ENCODE measurements around the gene PRR3. TPM values are rescaled to one million over a fixed set of nuclear protein-coding genes. Genes with fewer than 3 reads are reported as not detected.

PRR3 gene
- total and polyA plus RNA-seq, 9 of the 15 experiments (the other 6 are each of a cell fraction or from before 2014, with no cell fraction given) = 23.5 to 59.6 (median 28.8) TPM

GRCh38 chr6:30554962-30555815 lies 1.9 kb upstream of the PRR3 start (continued):
- TF ChIP-seq, protein P1, sequence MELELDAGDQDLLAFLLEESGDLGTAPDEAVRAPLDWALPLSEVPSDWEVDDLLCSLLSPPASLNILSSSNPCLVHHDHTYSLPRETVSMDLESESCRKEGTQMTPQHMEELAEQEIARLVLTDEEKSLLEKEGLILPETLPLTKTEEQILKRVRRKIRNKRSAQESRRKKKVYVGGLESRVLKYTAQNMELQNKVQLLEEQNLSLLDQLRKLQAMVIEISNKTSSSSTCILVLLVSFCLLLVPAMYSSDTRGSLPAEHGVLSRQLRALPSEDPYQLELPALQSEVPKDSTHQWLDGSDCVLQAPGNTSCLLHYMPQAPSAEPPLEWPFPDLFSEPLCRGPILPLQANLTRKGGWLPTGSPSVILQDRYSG (tag; conservative IDR thresholded peaks at IDR 0.05; ENCODE audit: low read depth) = no peak
- TF ChIP-seq JUN (IDR thresholded peaks at IDR 0.05; ENCODE audit: borderline replicate concordance, low read depth, low read length) (no peak), JUN (CRISPR knock-in tag; IDR thresholded peaks at IDR 0.05; ENCODE audit: borderline replicate concordance) (no peak), NFATC3 (IDR thresholded peaks at IDR 0.05) (no peak), MBD2 (IDR thresholded peaks at IDR 0.05; ENCODE audit: borderline replicate concordance, low read depth) (no peak), POLR2H (tag; IDR thresholded peaks at IDR 0.05; ENCODE audit: low read depth) (no peak), AFF4 (CRISPR knock-in tag; IDR thresholded peaks at IDR 0.05) (no peak), TEAD4 (IDR thresholded peaks at IDR 0.05; ENCODE audit: low read length) (no peak), TEAD4 (CRISPR knock-in tag; IDR thresholded peaks at IDR 0.05; ENCODE audit: borderline replicate concordance) (no peak), ZNF75A (CRISPR knock-in tag; IDR thresholded peaks at IDR 0.05) (no peak), ZBTB43 (CRISPR knock-in tag; IDR thresholded peaks at IDR 0.05) (0 out of 2 replicates have a peak, but pooled peaks have one; percentile 69)
- TF ChIP-seq, protein P2, sequence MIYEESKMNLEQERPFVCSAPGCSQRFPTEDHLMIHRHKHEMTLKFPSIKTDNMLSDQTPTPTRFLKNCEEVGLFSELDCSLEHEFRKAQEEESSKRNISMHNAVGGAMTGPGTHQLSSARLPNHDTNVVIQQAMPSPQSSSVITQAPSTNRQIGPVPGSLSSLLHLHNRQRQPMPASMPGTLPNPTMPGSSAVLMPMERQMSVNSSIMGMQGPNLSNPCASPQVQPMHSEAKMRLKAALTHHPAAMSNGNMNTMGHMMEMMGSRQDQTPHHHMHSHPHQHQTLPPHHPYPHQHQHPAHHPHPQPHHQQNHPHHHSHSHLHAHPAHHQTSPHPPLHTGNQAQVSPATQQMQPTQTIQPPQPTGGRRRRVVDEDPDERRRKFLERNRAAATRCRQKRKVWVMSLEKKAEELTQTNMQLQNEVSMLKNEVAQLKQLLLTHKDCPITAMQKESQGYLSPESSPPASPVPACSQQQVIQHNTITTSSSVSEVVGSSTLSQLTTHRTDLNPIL (CRISPR knock-in tag; IDR thresholded peaks at IDR 0.05) = no peak
- TF ChIP-seq, protein P3, sequence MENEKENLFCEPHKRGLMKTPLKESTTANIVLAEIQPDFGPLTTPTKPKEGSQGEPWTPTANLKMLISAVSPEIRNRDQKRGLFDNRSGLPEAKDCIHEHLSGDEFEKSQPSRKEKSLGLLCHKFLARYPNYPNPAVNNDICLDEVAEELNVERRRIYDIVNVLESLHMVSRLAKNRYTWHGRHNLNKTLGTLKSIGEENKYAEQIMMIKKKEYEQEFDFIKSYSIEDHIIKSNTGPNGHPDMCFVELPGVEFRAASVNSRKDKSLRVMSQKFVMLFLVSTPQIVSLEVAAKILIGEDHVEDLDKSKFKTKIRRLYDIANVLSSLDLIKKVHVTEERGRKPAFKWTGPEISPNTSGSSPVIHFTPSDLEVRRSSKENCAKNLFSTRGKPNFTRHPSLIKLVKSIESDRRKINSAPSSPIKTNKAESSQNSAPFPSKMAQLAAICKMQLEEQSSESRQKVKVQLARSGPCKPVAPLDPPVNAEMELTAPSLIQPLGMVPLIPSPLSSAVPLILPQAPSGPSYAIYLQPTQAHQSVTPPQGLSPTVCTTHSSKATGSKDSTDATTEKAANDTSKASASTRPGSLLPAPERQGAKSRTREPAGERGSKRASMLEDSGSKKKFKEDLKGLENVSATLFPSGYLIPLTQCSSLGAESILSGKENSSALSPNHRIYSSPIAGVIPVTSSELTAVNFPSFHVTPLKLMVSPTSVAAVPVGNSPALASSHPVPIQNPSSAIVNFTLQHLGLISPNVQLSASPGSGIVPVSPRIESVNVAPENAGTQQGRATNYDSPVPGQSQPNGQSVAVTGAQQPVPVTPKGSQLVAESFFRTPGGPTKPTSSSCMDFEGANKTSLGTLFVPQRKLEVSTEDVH (IDR thresholded peaks at IDR 0.05; ENCODE audit: low read depth, partially characterized antibody) = no peak
- TF ChIP-seq, protein P4, sequence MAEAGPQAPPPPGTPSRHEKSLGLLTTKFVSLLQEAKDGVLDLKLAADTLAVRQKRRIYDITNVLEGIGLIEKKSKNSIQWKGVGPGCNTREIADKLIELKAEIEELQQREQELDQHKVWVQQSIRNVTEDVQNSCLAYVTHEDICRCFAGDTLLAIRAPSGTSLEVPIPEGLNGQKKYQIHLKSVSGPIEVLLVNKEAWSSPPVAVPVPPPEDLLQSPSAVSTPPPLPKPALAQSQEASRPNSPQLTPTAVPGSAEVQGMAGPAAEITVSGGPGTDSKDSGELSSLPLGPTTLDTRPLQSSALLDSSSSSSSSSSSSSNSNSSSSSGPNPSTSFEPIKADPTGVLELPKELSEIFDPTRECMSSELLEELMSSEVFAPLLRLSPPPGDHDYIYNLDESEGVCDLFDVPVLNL (CRISPR knock-in tag; IDR thresholded peaks at IDR 0.05; ENCODE audit: low read depth) = 0 out of 2 replicates have a peak, but pooled peaks have one; percentile 58
